ENCODE results near the gene ATG9B.
"Not testable (repeated sequence)": the region's sequence is repeated elsewhere in the genome, so short reads cannot be mapped to it uniquely, and the experiment has no call there.

ATG9B gene

GRCh38 chr7:151057989-151058780 lies 33.9 kb upstream of the ATG9B start:
- peak; percentile 97 to 98 for DNase-seq

GRCh38 chr7:151057506-151057988 lies 33.3 kb upstream of the ATG9B start, which contains the start of gene CDK5:
Gene CDK5, minus strand, starts transcription at chr7:151057897. Its CDS starts 49 bp downstream, at chr7:151057848.
- peak in 1 of 2 experiments; percentile 43 for DNase-seq

- no peak for DNase-seq
These were observed 32.6 kb upstream of the ATG9B start for GRCh38 chr7:151056666-151057505.

GRCh38 chr7:151056283-151056665 lies 32.0 kb upstream of the ATG9B start:
- DNase-seq, result no peak

GRCh38 chr7:151053751-151054150 lies 29.5 kb upstream of the ATG9B start:
- no peak for DNase-seq

- peak; percentile 22 to 27 for DNase-seq
These were observed 28.8 kb upstream of the ATG9B start for GRCh38 chr7:151053096-151053495.

- DNase-seq, result no peak
These were observed 26.8 kb upstream of the ATG9B start for GRCh38 chr7:151051108-151051507.

- no peak for DNase-seq
These were observed 24.7 kb upstream of the ATG9B start for GRCh38 chr7:151048911-151049463.

GRCh38 chr7:151047976-151048815 lies 23.9 kb upstream of the ATG9B start, which contains the start of gene ASIC3:
Gene ASIC3, plus strand, starts transcription at chr7:151048531. Its CDS starts 355 bp downstream, at chr7:151048886.
- DNase-seq, result no peak

- DNase-seq, result no peak
These were observed 22.6 kb upstream of the ATG9B start for GRCh38 chr7:151046603-151047573.

- no peak for DNase-seq
These were observed 21.7 kb upstream of the ATG9B start for GRCh38 chr7:151045967-151046366.

- no peak for DNase-seq
These were observed 21.0 kb upstream of the ATG9B start for GRCh38 chr7:151045262-151045661.

- no peak for DNase-seq
These were observed 19.7 kb upstream of the ATG9B start for GRCh38 chr7:151043959-151044358.

GRCh38 chr7:151043449-151043848 lies 19.2 kb upstream of the ATG9B start:
- not testable (repeated sequence) for DNase-seq

GRCh38 chr7:151040616-151041375 lies 16.5 kb upstream of the ATG9B start:
- DNase-seq, result no peak

GRCh38 chr7:151039850-151040548 lies 15.7 kb upstream of the ATG9B start:
- DNase-seq, result no peak

GRCh38 chr7:151038951-151039849 lies 14.9 kb upstream of the ATG9B start:
- peak; percentile 51 to 55 for DNase-seq

- no peak for DNase-seq
These were observed 11.6 kb upstream of the ATG9B start for GRCh38 chr7:151035902-151036301.

Data from AML-193 (cell line).